LNCAP (cell line): ENCODE data around the gene DNAJA3.

ENCODE experiments used
- TF ChIP-seq, protein P1 (sequence below): fragments of 450-650 bp; IDR thresholded peaks from 2 replicates; pipeline ENCODE4 v1.5.1; 2017; ENCODE audit warnings: mild to moderate bottlenecking

The DNAJA3 gene

DNA sequence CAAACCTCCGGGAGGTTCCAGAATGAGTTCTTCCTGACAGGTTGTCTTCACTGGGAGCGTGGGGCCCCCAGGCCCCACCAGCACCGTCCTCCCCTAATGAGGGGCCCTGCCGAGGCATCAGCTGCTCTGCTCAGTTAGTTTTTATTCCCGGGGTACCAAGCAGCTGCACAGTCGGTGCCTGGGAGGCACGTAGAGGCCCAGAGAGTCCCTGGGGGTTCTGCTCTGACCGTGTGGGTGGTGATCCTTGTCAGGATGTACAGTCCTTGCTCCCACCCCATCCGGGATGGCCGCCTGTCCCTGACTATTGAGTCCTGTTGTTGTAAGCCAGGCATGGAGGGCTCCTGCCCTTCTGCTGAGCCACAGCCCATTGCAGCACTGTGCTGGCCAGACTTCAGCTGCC lies 30.3 kb downstream of the DNAJA3 start:
- TF ChIP-seq, protein P1, sequence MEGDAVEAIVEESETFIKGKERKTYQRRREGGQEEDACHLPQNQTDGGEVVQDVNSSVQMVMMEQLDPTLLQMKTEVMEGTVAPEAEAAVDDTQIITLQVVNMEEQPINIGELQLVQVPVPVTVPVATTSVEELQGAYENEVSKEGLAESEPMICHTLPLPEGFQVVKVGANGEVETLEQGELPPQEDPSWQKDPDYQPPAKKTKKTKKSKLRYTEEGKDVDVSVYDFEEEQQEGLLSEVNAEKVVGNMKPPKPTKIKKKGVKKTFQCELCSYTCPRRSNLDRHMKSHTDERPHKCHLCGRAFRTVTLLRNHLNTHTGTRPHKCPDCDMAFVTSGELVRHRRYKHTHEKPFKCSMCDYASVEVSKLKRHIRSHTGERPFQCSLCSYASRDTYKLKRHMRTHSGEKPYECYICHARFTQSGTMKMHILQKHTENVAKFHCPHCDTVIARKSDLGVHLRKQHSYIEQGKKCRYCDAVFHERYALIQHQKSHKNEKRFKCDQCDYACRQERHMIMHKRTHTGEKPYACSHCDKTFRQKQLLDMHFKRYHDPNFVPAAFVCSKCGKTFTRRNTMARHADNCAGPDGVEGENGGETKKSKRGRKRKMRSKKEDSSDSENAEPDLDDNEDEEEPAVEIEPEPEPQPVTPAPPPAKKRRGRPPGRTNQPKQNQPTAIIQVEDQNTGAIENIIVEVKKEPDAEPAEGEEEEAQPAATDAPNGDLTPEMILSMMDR = no peak

DNA sequence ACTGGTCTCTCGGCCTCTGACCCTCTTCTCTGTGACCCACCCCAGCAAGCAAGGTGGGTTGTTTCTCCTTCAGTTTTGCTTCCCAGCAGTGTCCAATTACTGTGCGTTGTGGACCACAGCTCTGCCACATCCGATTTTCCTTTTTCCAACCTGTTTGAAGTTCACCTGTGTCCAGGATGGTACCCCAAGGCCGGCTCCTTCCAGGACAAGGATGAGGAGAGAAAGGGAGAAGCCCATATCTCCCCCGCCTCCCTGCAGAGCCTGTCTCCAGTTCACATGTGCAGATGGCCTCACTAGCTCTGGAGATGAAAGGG lies 35.2 kb downstream of the DNAJA3 start:
- TF ChIP-seq, protein P1 = no peak

DNA sequence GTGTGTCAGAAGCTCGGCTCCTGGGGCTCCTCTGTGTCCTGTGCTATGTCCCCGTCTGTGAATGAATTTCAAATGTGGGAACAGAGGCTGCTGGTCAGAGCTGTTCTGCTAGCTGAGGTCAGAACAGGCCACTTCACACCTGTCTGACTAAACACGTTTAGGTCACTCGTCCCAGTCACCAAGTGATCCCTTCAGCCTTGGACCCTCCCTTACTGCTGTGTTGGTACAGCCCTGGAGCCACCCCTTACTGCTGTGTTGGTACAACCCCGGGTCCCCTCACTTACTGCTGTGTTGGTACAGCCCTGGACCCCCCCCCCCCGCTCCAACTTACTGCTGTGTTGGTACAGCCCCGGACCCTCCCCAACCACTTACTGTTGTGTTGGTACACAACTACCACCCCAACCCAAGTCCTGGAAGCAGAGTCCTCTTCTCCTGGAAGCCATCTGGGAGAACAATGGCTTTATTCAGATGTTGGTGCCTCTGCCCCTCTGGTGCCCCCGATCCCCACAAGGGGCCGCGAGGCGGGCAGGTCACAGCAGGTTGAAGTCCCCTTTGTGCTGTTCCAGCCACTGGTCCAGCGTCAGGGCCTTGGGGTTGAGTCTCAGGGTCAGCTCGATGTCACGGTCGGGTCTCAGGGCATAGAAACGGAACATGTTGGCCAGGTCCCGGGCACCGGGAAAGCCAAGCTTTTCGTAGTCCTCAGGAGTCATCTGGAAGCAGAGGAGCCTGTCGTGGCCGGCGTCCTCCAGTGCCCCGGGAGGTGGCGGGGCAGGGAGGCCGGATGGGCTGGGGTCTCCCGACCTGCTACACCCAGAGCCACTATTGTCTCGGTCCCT lies 35.8 kb downstream of the DNAJA3 start:
- TF ChIP-seq, protein P1 = no peak

DNA sequence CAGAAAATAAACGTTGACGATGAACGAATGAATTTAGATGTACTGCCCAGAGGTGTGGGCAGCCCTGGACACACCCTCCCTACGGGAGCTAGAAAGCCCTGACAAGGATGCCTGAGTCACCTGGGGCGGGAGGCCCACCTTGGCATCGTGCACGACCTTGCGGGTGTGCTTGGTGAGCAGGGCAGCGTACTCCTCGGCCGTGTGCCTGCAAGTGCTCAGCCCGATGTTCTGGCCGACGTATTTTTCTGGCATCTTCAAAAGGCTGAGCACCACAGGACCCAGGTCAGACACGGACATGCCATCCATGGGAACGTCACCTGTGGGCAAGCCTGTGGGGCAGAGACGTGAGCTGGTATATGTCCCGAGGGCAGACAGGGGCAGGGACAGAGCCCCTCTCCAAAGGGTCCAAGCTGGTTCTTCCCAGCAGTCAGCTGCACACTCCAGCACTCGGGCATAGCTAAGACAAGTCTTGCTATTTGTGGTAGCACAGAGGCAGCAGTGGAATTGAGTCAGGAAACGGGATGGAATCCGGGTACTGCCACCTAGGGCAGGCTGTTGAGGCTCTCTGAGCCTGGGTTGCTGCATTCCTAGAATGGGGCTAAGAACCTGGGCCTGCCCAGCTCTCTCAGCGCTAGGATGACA lies 38.0 kb downstream of the DNAJA3 start:
- TF ChIP-seq, protein P1 = no peak

DNA sequence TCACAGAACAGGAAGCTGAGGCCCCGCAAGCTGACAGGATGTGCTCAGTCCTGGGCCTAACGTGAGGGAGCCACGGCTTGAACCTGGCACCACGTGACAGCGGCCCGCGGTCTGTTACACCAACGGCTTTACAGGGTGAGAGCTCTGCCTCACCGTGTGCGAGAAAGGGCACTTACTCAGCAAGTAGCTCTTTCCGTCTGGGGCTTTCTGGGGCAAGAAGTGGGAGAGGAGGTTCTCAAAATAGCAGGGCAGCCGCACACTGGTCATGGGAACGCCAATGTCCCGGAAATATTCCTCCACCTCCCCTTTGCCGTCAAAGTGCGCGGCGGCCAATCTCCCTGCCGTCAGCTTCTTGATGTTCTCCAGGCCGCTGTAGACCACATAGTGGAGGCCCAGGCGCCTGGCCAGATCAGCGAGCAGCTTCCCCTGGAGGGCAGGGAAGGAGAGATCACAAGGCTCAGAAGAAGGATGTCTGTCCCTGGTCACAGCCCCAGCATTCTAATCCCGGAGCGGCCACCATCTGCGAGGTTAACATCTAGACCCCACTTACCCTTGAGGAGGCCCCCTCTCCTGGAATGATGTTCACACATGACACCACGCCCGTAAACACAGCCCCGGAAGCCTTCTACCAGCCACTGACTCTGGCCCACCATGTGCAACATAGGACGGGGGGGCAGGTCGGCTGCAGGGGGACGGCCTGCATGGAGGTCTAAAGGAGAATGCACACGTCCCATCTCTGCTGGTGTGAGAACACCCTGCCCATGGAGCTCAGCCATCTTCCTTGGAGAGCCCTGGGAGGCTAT lies 40.5 kb downstream of the DNAJA3 start:
- TF ChIP-seq, protein P1 = no peak

DNA sequence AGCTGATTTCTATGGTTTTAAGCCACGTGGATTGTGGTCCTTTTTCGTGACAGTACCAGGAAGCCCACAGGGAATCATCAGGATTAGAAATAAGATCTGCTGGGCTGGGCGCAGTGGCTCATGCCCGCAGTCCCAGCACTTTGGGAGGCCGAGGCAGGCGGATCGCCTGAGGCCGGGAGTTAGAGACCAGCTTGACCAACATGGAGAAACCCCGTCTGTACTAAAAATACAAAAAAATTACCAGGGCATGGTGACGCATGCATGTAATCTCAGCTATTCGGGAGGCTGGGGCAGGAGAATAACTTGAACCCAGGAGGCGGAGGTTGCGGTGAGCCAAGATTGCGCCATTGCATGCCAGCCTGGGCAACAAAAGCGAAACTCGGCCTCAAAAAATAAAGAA lies 42.2 kb downstream of the DNAJA3 start:
- TF ChIP-seq, protein P1 = no peak

DNA sequence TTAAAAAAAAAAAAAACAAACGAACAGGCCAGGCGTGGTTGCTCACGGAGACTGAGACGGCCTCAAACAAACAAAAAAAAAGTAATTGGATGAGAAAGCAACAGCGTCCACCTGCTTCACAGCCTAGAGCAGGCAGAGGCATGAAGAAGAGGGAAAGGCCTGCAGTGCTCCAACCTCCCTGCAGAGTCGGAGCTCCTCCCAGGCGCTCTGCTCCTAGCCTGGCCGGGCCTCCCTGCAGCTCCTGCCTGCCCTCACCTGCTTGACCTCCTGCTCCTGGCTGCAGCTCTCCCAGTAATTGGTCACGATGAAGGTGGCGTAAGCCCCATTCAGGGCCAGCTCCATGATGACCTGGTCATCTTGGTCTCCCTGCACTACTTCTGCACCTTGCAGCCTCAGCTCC lies 43.3 kb downstream of the DNAJA3 start:
- TF ChIP-seq, protein P1 = no peak
